H1 (cell line): ENCODE results near the gene SCMH1. TPM values are rescaled to one million over a fixed set of nuclear protein-coding genes. Genes with fewer than 3 reads are reported as not detected.

Source experiments
- ASH2L ChIP-seq: fragments of 200-600, 300-600 bp; sonication (generic); IDR thresholded peaks from one replicate; pipeline ENCODE4 v1.7.1; 2017; ENCODE audit warnings: low read length
- KDM4A ChIP-seq: IDR thresholded peaks from one replicate; pipeline ENCODE4 v1.7.1; 2012; ENCODE audit warnings: low read depth, mild to moderate bottlenecking, moderate library complexity, low read length, inconsistent platforms; ENCODE audit not compliant: severe bottlenecking
- PHF8 ChIP-seq: fragments of 200-600 bp; sonication (generic); conservative IDR thresholded peaks from 2 replicates; pipeline ENCODE4 v1.7.1; 2012; ENCODE audit warnings: low read depth, mild to moderate bottlenecking, inconsistent platforms, low read length, moderate library complexity
- polyA plus RNA-seq, 7 experiments: library from polyadenylated mRNA; depleted of rRNA in 3 of 7; stranded (reverse) in 5 of 7; unstranded in 2 of 7; fragments of >200 nt in 5 of 7; fragments of 200-250 nt in 2 of 7; gene quantifications; 1 replicate in 5 of 7; 2 replicates in 1 of 7; 4 replicates in 1 of 7; pipeline versions ENCODE4 v1.2.1 to v1.2.3, GENCODE V29; 2011 to 2013; ENCODE audit warnings: missing spikeins in 2 of 7, mixed read lengths in 2 of 7
- total RNA-seq: library from RNA; stranded (reverse); fragmentation: NEBNext Ultra II Directional; extraction: Animal tissue kit (Norgen Biotek cat#: 25700); gene quantifications from 2 replicates; pipeline ENCODE4 v1.2.1, GENCODE V29; 2021

Gene SCMH1
- total and polyA plus RNA-seq, 2 of the 8 experiments (the other 6 are each of a cell fraction or from before 2014, with no cell fraction given): 16.6 to 30.7 TPM

DNA sequence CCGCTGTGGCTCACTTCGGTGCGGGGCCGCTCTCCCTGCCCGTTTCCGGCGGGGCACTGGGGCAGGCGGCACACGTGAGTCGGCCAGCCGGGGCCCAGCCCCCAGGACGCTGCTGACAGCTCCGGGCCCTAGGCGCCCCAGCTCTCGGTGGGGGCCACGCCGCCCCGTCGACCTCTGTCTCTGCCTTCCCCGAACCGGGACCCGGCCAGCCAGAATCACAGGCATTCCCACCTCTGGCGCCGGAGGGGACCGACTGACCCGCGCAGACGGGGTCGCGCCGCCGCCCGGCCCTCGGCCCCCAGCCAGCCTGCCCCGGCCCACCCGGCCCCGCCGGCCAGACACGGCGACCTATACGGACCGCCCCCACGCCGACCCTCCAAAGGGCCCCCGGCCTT is 755 bp downstream of the SCMH1 start (continued):
- peak; percentile 70 for TF ChIP-seq ASH2L
- TF ChIP-seq PHF8: 0 out of 2 replicates have a peak, but pooled peaks have one; percentile 18
- peak; percentile 85 for TF ChIP-seq KDM4A
